ENCODE data around the gene CD33.

GRCh38 chr19:51210191-51210784, 14.6 kb upstream of the CD33 start:
- TF ChIP-seq CTCF (conservative IDR thresholded peaks at IDR 0.05 in 1 of 2, IDR thresholded peaks at IDR 0.05 in 1 of 2; ENCODE audit: low read depth in 1 of 2, low read length in 2 of 2) (no peak), EZH2 (IDR thresholded peaks at IDR 0.05; ENCODE audit: low read length, missing control alignments) (no peak)

Data from fibroblast of lung (primary cell).